CD4-positive, alpha-beta T cell treated with Interferon alpha-2 for 1 hour (primary cell): ENCODE data around the gene SCYGR7.
"Not testable (repeated sequence)": the region's sequence is repeated elsewhere in the genome, so short reads cannot be mapped to it uniquely, and the experiment has no call there.

Source experiments
- DNase-seq, 2 donors: peaks; one replicate each; pipeline ENCODE4 v3.0.0-alpha.2; 2020 to 2022

Gene SCYGR7

GRCh38 chr2:227728035-227728434 is at the start of gene SCYGR7:
SCYGR7 (plus strand) TSS chr2:227728335; CDS start chr2:227728335, 0 bp downstream.
- DNase-seq = no peak

- DNase-seq = no peak
Observed at GRCh38 chr2:227684258-227684657, 43.9 kb upstream of the SCYGR7 start.

- no peak for DNase-seq
Observed at GRCh38 chr2:227687189-227687588, 40.9 kb upstream of the SCYGR7 start.

- no peak for DNase-seq
Observed at GRCh38 chr2:227696990-227697679, 31.0 kb upstream of the SCYGR7 start.

- no peak for DNase-seq
Observed at GRCh38 chr2:227701556-227701955, 26.6 kb upstream of the SCYGR7 start.

- no peak for DNase-seq
Observed at GRCh38 chr2:227703280-227703732, 24.8 kb upstream of the SCYGR7 start.

GRCh38 chr2:227703961-227704360 is 24.2 kb upstream of the SCYGR7 start:
- DNase-seq = no peak

- no peak for DNase-seq
Observed at GRCh38 chr2:227706859-227707258, 21.3 kb upstream of the SCYGR7 start.

- DNase-seq = no peak
Observed at GRCh38 chr2:227707390-227707789, 20.7 kb upstream of the SCYGR7 start.

- DNase-seq = no peak
Observed at GRCh38 chr2:227710986-227711385, 17.1 kb upstream of the SCYGR7 start.

- no peak for DNase-seq
Observed at GRCh38 chr2:227713291-227713690, 14.8 kb upstream of the SCYGR7 start.

- no peak for DNase-seq
Observed at GRCh38 chr2:227716501-227716900, 11.6 kb upstream of the SCYGR7 start.

GRCh38 chr2:227717687-227718567 is 10.2 kb upstream of the SCYGR7 start, which contains the start of gene SLC19A3:
SLC19A3 (minus strand) TSS chr2:227718028; CDS start chr2:227702318, 15,710 bp downstream.
- DNase-seq = no peak

GRCh38 chr2:227719641-227720040 is 8.5 kb upstream of the SCYGR7 start:
- DNase-seq = no peak

GRCh38 chr2:227720680-227721079 is 7.5 kb upstream of the SCYGR7 start:
- DNase-seq = no peak

GRCh38 chr2:227722821-227723220 is 5.3 kb upstream of the SCYGR7 start:
- not testable (repeated sequence) for DNase-seq

- no peak for DNase-seq
Observed at GRCh38 chr2:227724394-227725039, 3.6 kb upstream of the SCYGR7 start, which contains the start of gene SCYGR6. SCYGR6 (minus strand) TSS chr2:227724757; CDS start chr2:227724757, 0 bp downstream.

GRCh38 chr2:227739351-227739750 is 11.2 kb downstream of the SCYGR7 start:
- no peak for DNase-seq

- not testable (repeated sequence) for DNase-seq
Observed at GRCh38 chr2:227740705-227741104, 12.6 kb downstream of the SCYGR7 start.

GRCh38 chr2:227745594-227745993 is 17.5 kb downstream of the SCYGR7 start, which contains the start of gene SCYGR8:
SCYGR8 (plus strand) TSS chr2:227745894; CDS start chr2:227745894, 0 bp downstream.
- no peak for DNase-seq

GRCh38 chr2:227748079-227748478 is 19.9 kb downstream of the SCYGR7 start:
- no peak for DNase-seq

- DNase-seq = not testable (repeated sequence)
Observed at GRCh38 chr2:227756261-227756660, 28.1 kb downstream of the SCYGR7 start.
